Measurements from ENCODE around the gene MYO1C. TPM values are rescaled to one million over a fixed set of nuclear protein-coding genes. Genes with fewer than 3 reads are reported as not detected.

Gene MYO1C
- total RNA-seq, 1 donor: 267 TPM

DNA sequence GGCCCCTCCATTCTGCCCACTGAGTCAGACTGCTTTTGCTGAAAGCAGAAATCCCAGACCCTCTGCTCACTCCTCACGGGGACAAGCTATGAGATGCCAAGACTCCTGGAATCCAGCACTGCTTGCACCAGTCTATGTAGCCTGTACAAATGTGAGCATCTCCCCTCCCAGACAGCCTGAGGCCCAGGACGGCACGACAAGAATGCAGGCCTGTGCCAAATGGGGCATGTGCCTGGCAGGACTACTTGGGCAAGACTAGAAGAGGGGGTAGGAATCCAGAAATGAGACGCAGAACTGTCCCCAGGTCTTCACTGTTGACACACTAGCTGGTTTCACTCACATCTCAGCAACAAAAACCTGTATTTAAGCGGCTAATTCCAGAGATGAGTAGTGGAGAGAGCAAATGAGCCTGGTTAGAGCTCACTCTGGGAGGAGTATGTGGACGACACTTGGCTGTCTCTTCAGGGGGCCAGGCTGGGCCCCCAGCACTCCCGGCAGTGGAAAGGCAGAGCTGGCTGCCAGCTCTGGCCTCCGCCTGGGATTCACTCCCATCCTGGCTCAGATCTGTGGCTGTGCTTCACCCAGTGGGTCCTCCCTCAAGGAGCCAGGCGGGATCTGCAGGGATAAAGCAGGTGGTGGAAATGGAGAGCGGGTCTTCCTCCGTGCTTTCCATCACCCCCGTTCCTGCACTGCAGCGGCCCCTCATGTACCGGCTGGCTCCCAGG is 2.9 kb upstream of the MYO1C start:
- H3K4me3 ChIP-seq (ENCODE audit: low read depth, low read length): no peak overlapping the region
- no peak for DNase-seq (ENCODE audit: low read depth)
- TF ChIP-seq, protein P1, sequence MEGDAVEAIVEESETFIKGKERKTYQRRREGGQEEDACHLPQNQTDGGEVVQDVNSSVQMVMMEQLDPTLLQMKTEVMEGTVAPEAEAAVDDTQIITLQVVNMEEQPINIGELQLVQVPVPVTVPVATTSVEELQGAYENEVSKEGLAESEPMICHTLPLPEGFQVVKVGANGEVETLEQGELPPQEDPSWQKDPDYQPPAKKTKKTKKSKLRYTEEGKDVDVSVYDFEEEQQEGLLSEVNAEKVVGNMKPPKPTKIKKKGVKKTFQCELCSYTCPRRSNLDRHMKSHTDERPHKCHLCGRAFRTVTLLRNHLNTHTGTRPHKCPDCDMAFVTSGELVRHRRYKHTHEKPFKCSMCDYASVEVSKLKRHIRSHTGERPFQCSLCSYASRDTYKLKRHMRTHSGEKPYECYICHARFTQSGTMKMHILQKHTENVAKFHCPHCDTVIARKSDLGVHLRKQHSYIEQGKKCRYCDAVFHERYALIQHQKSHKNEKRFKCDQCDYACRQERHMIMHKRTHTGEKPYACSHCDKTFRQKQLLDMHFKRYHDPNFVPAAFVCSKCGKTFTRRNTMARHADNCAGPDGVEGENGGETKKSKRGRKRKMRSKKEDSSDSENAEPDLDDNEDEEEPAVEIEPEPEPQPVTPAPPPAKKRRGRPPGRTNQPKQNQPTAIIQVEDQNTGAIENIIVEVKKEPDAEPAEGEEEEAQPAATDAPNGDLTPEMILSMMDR (IDR thresholded peaks at IDR 0.05; ENCODE audit: insufficient read depth, low read depth, low read length): no peak

DNA sequence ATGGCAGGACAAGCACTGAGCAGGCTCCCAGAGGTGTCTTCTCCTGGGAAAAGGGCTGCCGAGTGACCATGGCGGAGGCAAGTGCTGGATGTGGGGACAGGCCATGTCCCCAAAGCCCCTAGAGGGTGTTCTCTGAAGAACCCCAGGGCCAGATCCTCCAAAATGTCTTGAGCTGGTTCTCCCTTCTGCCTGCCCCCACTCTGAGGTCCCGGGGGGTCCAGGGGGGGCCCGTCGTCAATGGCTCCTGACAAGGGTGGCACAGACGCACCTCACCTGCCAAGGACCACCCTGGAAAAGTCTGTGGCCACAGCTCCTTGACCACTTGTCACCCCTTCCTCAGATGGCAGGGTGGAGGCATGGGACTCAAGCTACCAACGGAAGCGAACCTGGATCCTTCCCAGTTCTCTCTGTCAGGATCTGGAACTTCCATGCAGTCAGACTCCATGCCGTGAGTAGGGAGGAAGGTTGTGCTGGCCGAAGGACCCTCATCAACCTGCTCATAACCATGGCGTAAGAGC is 2.3 kb upstream of the MYO1C start:
- TF ChIP-seq, protein P1 (IDR thresholded peaks at IDR 0.05; ENCODE audit: insufficient read depth, low read depth, low read length): no peak
- H3K4me3 ChIP-seq (ENCODE audit: low read depth, low read length): no peak overlapping the region
- DNase-seq (ENCODE audit: low read depth): no peak

DNA sequence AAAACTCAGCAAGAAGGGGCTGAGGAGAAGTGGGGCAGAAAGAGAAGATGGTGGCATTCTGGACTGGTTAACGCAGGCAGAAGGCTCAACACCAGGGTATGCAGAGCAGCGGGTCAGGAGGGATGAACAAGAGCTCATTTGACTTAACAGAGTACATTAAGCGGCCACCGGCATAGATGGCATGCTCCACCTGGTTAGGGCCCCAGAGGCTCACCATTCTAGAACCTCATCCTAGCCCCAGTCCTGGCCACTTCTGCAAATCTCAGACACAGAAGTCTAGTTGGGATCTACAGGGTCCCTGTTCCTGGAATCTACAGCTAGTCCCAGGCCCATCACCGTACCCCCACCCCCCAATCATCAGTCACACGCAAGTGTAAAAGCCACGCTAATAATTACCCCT is 1.7 kb upstream of the MYO1C start:
- TF ChIP-seq, protein P1 (IDR thresholded peaks at IDR 0.05; ENCODE audit: insufficient read depth, low read depth, low read length): no peak
- H3K4me3 ChIP-seq (ENCODE audit: low read depth, low read length): no peak overlapping the region
- no peak for DNase-seq (ENCODE audit: low read depth)

DNA sequence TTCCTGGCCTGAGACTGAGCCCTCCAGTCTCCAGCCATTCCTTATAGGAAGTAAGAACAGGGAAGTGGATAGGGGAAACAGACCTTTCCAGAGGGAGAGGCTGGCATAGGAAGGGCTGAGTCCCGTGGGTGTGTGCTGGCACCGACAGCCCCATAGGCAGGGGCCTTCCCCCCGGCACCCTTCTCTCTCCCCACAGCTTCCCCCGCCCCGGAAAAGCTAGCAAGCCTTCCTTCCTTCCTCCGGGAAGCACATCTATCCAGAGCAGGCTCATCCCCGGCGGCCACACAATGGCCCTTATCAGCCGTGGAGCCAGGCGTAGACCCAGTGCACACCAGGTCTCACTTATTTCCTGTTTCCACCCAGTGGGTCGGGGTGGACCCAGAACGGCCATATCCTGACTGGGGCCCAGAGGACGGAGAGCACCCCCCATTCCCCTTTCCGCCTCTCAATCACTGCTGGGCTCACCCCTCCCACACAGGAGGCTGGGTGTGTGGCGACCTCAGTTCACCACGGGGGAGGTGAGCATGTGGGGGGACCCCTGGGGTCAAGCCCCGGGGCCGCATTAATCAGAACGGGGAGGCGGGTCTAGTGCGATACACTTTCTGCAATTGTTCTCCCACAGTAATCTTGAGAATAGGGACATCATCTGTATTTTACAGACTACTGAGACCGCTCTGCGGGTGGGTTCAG is 950 bp upstream of the MYO1C start:
- no peak overlapping the region for H3K4me3 ChIP-seq (ENCODE audit: low read depth, low read length)
- no peak for DNase-seq (ENCODE audit: low read depth)
- TF ChIP-seq, protein P1 (IDR thresholded peaks at IDR 0.05; ENCODE audit: insufficient read depth, low read depth, low read length): no peak

DNA sequence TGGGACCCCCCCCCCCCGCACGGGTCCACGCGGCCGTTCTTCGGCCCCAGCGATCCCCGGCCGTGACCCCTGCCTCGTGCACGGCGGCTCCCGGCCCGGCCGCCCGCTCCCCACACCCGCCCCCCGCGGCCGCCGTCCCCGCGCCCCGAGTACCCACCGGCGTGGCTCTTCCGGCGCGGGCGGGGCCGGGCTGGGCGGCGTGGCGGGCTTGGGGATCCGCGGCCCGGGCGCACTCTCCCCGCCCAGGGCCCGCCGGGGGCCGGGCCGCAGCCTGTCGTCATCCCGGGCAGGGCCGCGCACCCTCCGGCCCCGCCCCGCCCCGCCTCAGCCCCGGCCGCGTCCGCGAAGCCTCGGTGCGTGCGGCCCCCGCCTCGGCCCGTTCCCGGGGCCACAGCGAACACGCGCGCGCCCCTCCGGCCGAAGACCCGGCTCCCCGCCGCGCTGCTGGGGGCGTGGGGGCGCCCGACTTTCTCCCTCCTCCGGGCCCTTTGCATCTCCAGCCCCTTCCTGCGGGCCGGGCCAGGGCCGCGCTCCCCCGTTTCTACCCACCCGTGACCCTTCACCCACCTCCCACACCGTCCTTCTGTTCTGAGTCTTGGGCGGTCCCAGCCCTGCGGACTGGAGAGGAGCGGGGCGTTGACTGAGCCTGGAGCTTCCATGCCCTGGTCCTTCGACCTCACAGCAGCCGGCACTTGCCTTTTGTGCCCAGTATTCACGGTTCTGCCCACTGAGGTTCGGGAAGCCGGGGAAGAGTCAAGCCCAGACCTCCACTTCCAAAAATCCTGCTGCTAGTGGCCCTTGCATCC is 840 bp downstream of the MYO1C start:
- peak; percentile 53 for DNase-seq (ENCODE audit: low read depth)
- peak overlapping the region; percentile 78 for H3K4me3 ChIP-seq (ENCODE audit: low read depth, low read length)
- TF ChIP-seq, protein P1 (IDR thresholded peaks at IDR 0.05; ENCODE audit: insufficient read depth, low read depth, low read length): no peak

DNA sequence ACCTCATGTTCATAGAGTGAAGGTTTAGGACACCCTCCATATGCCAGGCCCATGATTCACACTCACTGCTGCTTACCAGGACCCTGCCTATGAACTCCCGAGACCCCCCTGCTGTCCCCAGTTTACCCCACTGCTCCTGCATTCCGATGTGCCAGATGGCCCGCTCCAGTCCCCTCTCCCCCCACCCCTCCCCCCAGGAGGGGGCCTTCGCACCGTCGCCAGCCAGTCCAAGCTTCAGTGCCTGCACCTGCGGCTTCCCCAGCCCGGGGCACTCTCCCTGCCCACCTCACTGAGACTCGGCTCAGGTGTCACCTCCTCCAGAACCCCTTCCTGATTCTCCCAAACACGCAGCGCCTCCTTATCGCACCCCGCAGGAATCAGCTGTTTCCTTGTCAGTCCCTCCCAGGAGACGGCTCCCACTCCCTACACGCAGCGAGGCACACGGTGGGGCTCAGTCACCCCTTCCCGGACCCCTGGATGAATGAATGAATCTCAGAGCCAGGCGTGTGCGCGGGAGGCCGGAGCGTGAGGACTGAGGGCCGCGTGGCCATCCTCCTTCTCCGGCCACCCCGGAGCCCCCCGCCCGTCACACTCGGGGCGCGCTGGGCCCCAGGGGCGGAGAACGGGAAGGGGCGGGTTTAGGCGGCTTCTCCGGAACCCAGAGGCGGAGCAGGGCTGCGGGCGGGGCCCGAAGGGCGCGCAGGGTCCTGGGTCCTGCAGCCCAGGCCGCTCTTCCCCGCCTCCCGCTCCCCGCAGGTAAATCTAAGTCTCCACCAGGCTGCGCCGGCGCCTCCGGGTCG is 1.6 kb downstream of the MYO1C start:
- peak; percentile 48 for DNase-seq (ENCODE audit: low read depth)
- TF ChIP-seq, protein P1 (IDR thresholded peaks at IDR 0.05; ENCODE audit: insufficient read depth, low read depth, low read length): no peak
- peak overlapping the region; percentile 78 for H3K4me3 ChIP-seq (ENCODE audit: low read depth, low read length)
